Measurements from ENCODE around the gene NPTX1.
A peak's percentile ranks its signal among the peaks of the same experiment; 100 is the strongest.

The NPTX1 gene

GRCh38 chr17:80456465-80457235, 19.8 kb downstream of the NPTX1 start:
- H3K36me3 ChIP-seq: no peaks in the 10 kb centered on the region
- H3K9me3 ChIP-seq: no peaks in the 10 kb centered on the region
- H3K4me3 ChIP-seq (ENCODE audit: low read depth, low read length): no peak overlapping the region
- DNase-seq: no peak
- no peaks in the 10 kb centered on the region for H3K4me1 ChIP-seq
- H3K27me3 ChIP-seq: no peaks in the 10 kb centered on the region
- no peak for TF ChIP-seq CTCF (IDR thresholded peaks at IDR 0.05; ENCODE audit: low read depth, low read length)

GRCh38 chr17:80455784-80456183, 20.6 kb downstream of the NPTX1 start:
- Histone ChIP-seq H3K4me1 (no peaks in the 10 kb centered on the region), H3K4me3 (ENCODE audit: low read depth, low read length) (no peak overlapping the region), H3K9me3 (no peaks in the 10 kb centered on the region), H3K27me3 (no peaks in the 10 kb centered on the region), H3K36me3 (no peaks in the 10 kb centered on the region)
- DNase-seq: no peak
- TF ChIP-seq CTCF (IDR thresholded peaks at IDR 0.05; ENCODE audit: low read depth, low read length): no peak

GRCh38 chr17:80455336-80455710, 21.1 kb downstream of the NPTX1 start:
- no peaks in the 10 kb centered on the region for H3K36me3 ChIP-seq
- no peaks in the 10 kb centered on the region for H3K9me3 ChIP-seq
- no peak for TF ChIP-seq CTCF (IDR thresholded peaks at IDR 0.05; ENCODE audit: low read depth, low read length)
- no peaks in the 10 kb centered on the region for H3K27me3 ChIP-seq
- no peaks in the 10 kb centered on the region for H3K4me1 ChIP-seq
- H3K4me3 ChIP-seq (ENCODE audit: low read depth, low read length): peak overlapping the region; percentile 88
- peak; percentile 70 for DNase-seq

GRCh38 chr17:80454557-80455335, 21.7 kb downstream of the NPTX1 start:
- no peaks in the 10 kb centered on the region for H3K4me1 ChIP-seq
- peak; percentile 98 for DNase-seq
- H3K9me3 ChIP-seq: no peaks in the 10 kb centered on the region
- no peak for TF ChIP-seq CTCF (IDR thresholded peaks at IDR 0.05; ENCODE audit: low read depth, low read length)
- H3K36me3 ChIP-seq: no peaks in the 10 kb centered on the region
- no peaks in the 10 kb centered on the region for H3K27me3 ChIP-seq
- H3K4me3 ChIP-seq (ENCODE audit: low read depth, low read length): peak overlapping the region; percentile 88

- H3K9me3 ChIP-seq: no peaks in the 10 kb centered on the region
- H3K27me3 ChIP-seq: no peaks in the 10 kb centered on the region
- no peak for DNase-seq
- no peaks in the 10 kb centered on the region for H3K36me3 ChIP-seq
- H3K4me1 ChIP-seq: no peaks in the 10 kb centered on the region
- TF ChIP-seq CTCF (IDR thresholded peaks at IDR 0.05; ENCODE audit: low read depth, low read length): no peak
- peak overlapping the region; percentile 88 for H3K4me3 ChIP-seq (ENCODE audit: low read depth, low read length)
Measured at GRCh38 chr17:80453998-80454556, 22.3 kb downstream of the NPTX1 start.
